Muscle of leg (tissue), 11 donors: Measurements from ENCODE around the gene MAPK9. TPM values are rescaled to one million over a fixed set of nuclear protein-coding genes. Genes with fewer than 3 reads are reported as not detected.

Source experiments
- DNase-seq: peaks from one replicate; pipeline ENCODE4 v3.0.0; 2013
- H3K27ac ChIP-seq: one replicate; pipeline ENCODE4 v1.5.1; 2013; ENCODE audit warnings: mild to moderate bottlenecking, low read length, control low read depth
- H3K27me3 ChIP-seq: one replicate; pipeline ENCODE4 v1.6.1; 2013; ENCODE audit warnings: low read length; ENCODE audit not compliant: control insufficient read depth, insufficient read depth
- H3K36me3 ChIP-seq: one replicate; pipeline ENCODE4 v1.6.1; 2013; ENCODE audit warnings: low read length; ENCODE audit not compliant: control insufficient read depth, insufficient read depth
- H3K4me1 ChIP-seq: one replicate; pipeline ENCODE4 v1.6.1; 2013; ENCODE audit warnings: low read length; ENCODE audit not compliant: control insufficient read depth, insufficient read depth
- H3K4me3 ChIP-seq: one replicate; pipeline ENCODE4 v1.5.1; 2013; ENCODE audit warnings: low read length, control low read depth
- H3K9me3 ChIP-seq: replicated peaks from 2 replicates; pipeline ENCODE4 v1.6.1; 2013; ENCODE audit warnings: low read depth, low read length; ENCODE audit not compliant: control insufficient read depth
- WGBS: methylation state at CpG from one replicate; pipeline ENCODE4 v1.1.5; 2013; ENCODE audit warnings: missing lambda C conversion rate; ENCODE audit not compliant: insufficient coverage; 5-methylcytosine and 5-hydroxymethylcytosine counted together
- polyA plus RNA-seq, 8 donors: library from polyadenylated mRNA; unstranded; fragments of 120-200 nt; gene quantifications; one replicate each; pipeline versions ENCODE4 v1.2.1 to v1.2.3, GENCODE V29; 2013; ENCODE audit warnings: inconsistent platforms in 1 of 8, low replicate concordance in 1 of 8; ENCODE audit not compliant: insufficient read length in 8 of 8, insufficient read depth in 1 of 8
- total RNA-seq: library from RNA; stranded (reverse); fragments of 120-200 nt; gene quantifications from one replicate; pipeline ENCODE4 v1.2.4, GENCODE V29; 2013

MAPK9 gene
- total and polyA plus RNA-seq, 9 donors, result 21.1 to 32.1 (median 29.4) TPM

- Histone ChIP-seq H3K27me3 (peaks cover 25% of the 10 kb centered on the region), H3K36me3 (no peaks in the 10 kb centered on the region), H3K4me3 (peak overlapping the region; percentile 38), H3K4me1 (peaks cover 13% of the 10 kb centered on the region), H3K9me3 (no peaks in the 10 kb centered on the region), H3K27ac (no peak overlapping the region)
- peak; percentile 26 for DNase-seq
- WGBS, result under 1% methylated on average over 59 of the region's 65 CpGs
These were observed 83.3 kb downstream of the MAPK9 start for GRCh38 chr5:180208435-180209081.

GRCh38 chr5:180208038-180208434 lies 83.8 kb downstream of the MAPK9 start:
- H3K4me3 ChIP-seq, result peak overlapping the region; percentile 38
- H3K9me3 ChIP-seq, result no peaks in the 10 kb centered on the region
- no peaks in the 10 kb centered on the region for H3K36me3 ChIP-seq
- 21% methylated on average over 13 of the region's 14 CpGs for WGBS
- H3K27ac ChIP-seq, result no peak overlapping the region
- H3K4me1 ChIP-seq, result peaks cover 13% of the 10 kb centered on the region
- peaks cover 23% of the 10 kb centered on the region for H3K27me3 ChIP-seq
- no peak for DNase-seq

- no peak for DNase-seq
- Histone ChIP-seq H3K27ac (no peak overlapping the region), H3K9me3 (no peaks in the 10 kb centered on the region), H3K27me3 (peaks cover 21% of the 10 kb centered on the region), H3K4me3 (peak overlapping the region; percentile 38), H3K4me1 (peaks cover 13% of the 10 kb centered on the region), H3K36me3 (no peaks in the 10 kb centered on the region)
- 17% methylated on average over 25 of the region's 25 CpGs for WGBS
These were observed 84.3 kb downstream of the MAPK9 start for GRCh38 chr5:180207593-180207992.

GRCh38 chr5:180206993-180207392 lies 84.9 kb downstream of the MAPK9 start:
- Histone ChIP-seq H3K27ac (no peak overlapping the region), H3K4me3 (no peak overlapping the region), H3K4me1 (peaks cover 13% of the 10 kb centered on the region), H3K27me3 (peaks cover 18% of the 10 kb centered on the region), H3K36me3 (no peaks in the 10 kb centered on the region), H3K9me3 (no peaks in the 10 kb centered on the region)
- DNase-seq, result no peak
- WGBS, result 73% methylated on average over 9 of the region's 11 CpGs

GRCh38 chr5:180205916-180206315 lies 86.0 kb downstream of the MAPK9 start:
- DNase-seq, result no peak
- Histone ChIP-seq H3K36me3 (no peaks in the 10 kb centered on the region), H3K4me1 (peaks cover 13% of the 10 kb centered on the region), H3K27ac (no peak overlapping the region), H3K27me3 (peaks cover 18% of the 10 kb centered on the region), H3K4me3 (no peak overlapping the region), H3K9me3 (no peaks in the 10 kb centered on the region)
- whole genome bisulfite sequencing, result no CpG with 5 or more reads among the region's 1 CpG

- Histone ChIP-seq H3K4me1 (peaks cover 12% of the 10 kb centered on the region), H3K36me3 (no peaks in the 10 kb centered on the region), H3K27me3 (peaks cover 18% of the 10 kb centered on the region), H3K27ac (no peak overlapping the region), H3K4me3 (no peak overlapping the region), H3K9me3 (no peaks in the 10 kb centered on the region)
- no CpG with 5 or more reads among the region's 1 CpG for WGBS
- DNase-seq, result no peak
These were observed 87.5 kb downstream of the MAPK9 start for GRCh38 chr5:180204276-180204819.

- Histone ChIP-seq H3K4me1 (peaks cover 5% of the 10 kb centered on the region), H3K36me3 (no peaks in the 10 kb centered on the region), H3K27me3 (peaks cover 12% of the 10 kb centered on the region), H3K4me3 (no peak overlapping the region), H3K27ac (no peak overlapping the region), H3K9me3 (peaks cover 2% of the 10 kb centered on the region)
- 93% methylated on average over 4 of the region's 8 CpGs for WGBS
- no peak for DNase-seq
These were observed 88.8 kb downstream of the MAPK9 start for GRCh38 chr5:180202939-180203573.

- Histone ChIP-seq H3K27me3 (no peaks in the 10 kb centered on the region), H3K4me1 (no peaks in the 10 kb centered on the region), H3K4me3 (no peak overlapping the region), H3K27ac (no peak overlapping the region), H3K9me3 (peaks cover 2% of the 10 kb centered on the region), H3K36me3 (no peaks in the 10 kb centered on the region)
- DNase-seq, result no peak
- 65% methylated on average over 10 of the region's 23 CpGs for WGBS
These were observed 90.6 kb downstream of the MAPK9 start for GRCh38 chr5:180201051-180201987.

GRCh38 chr5:180199390-180199789 lies 92.5 kb downstream of the MAPK9 start:
- Histone ChIP-seq H3K36me3 (no peaks in the 10 kb centered on the region), H3K4me1 (no peaks in the 10 kb centered on the region), H3K27me3 (no peaks in the 10 kb centered on the region), H3K9me3 (peaks cover 2% of the 10 kb centered on the region), H3K4me3 (no peak overlapping the region), H3K27ac (no peak overlapping the region)
- DNase-seq, result no peak
- 59% methylated on average over 6 of the region's 8 CpGs for WGBS

GRCh38 chr5:180198208-180198607 lies 93.7 kb downstream of the MAPK9 start:
- no peaks in the 10 kb centered on the region for H3K36me3 ChIP-seq
- no peak overlapping the region for H3K4me3 ChIP-seq
- peaks cover 2% of the 10 kb centered on the region for H3K9me3 ChIP-seq
- H3K27ac ChIP-seq, result no peak overlapping the region
- no peaks in the 10 kb centered on the region for H3K4me1 ChIP-seq
- 90% methylated on average over 4 of the region's 4 CpGs for WGBS
- no peak for DNase-seq
- H3K27me3 ChIP-seq, result no peaks in the 10 kb centered on the region
